HepG2 (cell line): ENCODE measurements around the gene WDR59. TPM values are rescaled to one million over a fixed set of nuclear protein-coding genes. Genes with fewer than 3 reads are reported as not detected.

Experiments used
- BCL3 ChIP-seq: sonication (generic); formaldehyde crosslinking; IDR thresholded peaks from 2 replicates; pipeline ENCODE4 v1.5.1; 2020; ENCODE audit warnings: mild to moderate bottlenecking, missing genetic modification reagents, moderate library complexity
- CBX1 ChIP-seq: IDR thresholded peaks from one replicate; pipeline ENCODE4 v1.6.1; 2016; ENCODE audit warnings: antibody characterized with exemption, low read depth
- CBX2 ChIP-seq, 2 experiments: fragments of 200-600 bp in 1 of 2; sonication (generic); formaldehyde crosslinking in 1 of 2; IDR thresholded peaks; 2 replicates each; pipeline versions ENCODE4 v1.7.0 to v1.8.1; 2018 to 2022; ENCODE audit warnings: low read depth in 2 of 2, low read length in 1 of 2, mild to moderate bottlenecking in 1 of 2, missing genetic modification reagents in 1 of 2
- FOXJ3 ChIP-seq: sonication (generic); formaldehyde crosslinking; IDR thresholded peaks from 2 replicates; pipeline ENCODE4 v1.4.0; 2020; ENCODE audit warnings: missing genetic modification reagents, mild to moderate bottlenecking, borderline replicate concordance
- HOXA3 ChIP-seq: sonication (generic); formaldehyde crosslinking; IDR thresholded peaks from 2 replicates; pipeline ENCODE4 v1.5.0; 2020; ENCODE audit warnings: missing genetic modification reagents
- PAF1 ChIP-seq: IDR thresholded peaks from 2 replicates; pipeline ENCODE4 v1.6.1; 2016; ENCODE audit warnings: missing genetic modification reagents, missing compliant biosample characterization
- POLR2G ChIP-seq: fragments of 200-400 bp; formaldehyde crosslinking; IDR thresholded peaks from 2 replicates; pipeline ENCODE4 v1.6.1; 2018; ENCODE audit warnings: mild to moderate bottlenecking, low read depth, low read length, moderate library complexity
- REPIN1 ChIP-seq: sonication (generic); formaldehyde crosslinking; IDR thresholded peaks from 2 replicates; pipeline ENCODE4 v1.8.0; 2022; ENCODE audit warnings: missing genetic modification reagents, low read depth, mild to moderate bottlenecking, borderline replicate concordance
- SKI ChIP-seq: fragments of 450-650 bp; IDR thresholded peaks from one replicate; pipeline ENCODE4 v1.6.1; 2018; ENCODE audit warnings: mild to moderate bottlenecking; ENCODE audit not compliant: partially characterized antibody
- U2AF2 ChIP-seq: fragments of 200-400 bp; formaldehyde crosslinking; IDR thresholded peaks from 2 replicates; pipeline ENCODE4 v1.6.1; 2017; ENCODE audit warnings: low read depth, mild to moderate bottlenecking, low read length
- ZBTB37 ChIP-seq: sonication (generic); formaldehyde crosslinking; IDR thresholded peaks from 2 replicates; pipeline ENCODE4 v1.4.0; 2020; ENCODE audit warnings: mild to moderate bottlenecking, missing genetic modification reagents
- ZMYM3 ChIP-seq: sonication (generic); formaldehyde crosslinking; IDR thresholded peaks from 2 replicates; pipeline ENCODE4 v1.5.1; 2020; ENCODE audit warnings: mild to moderate bottlenecking, missing genetic modification reagents
- ZNF142 ChIP-seq: sonication (generic); formaldehyde crosslinking; IDR thresholded peaks from 2 replicates; pipeline ENCODE4 v1.4.0; 2020; ENCODE audit warnings: missing genetic modification reagents
- ZNF18 ChIP-seq: sonication (generic); formaldehyde crosslinking; IDR thresholded peaks from 2 replicates; pipeline ENCODE4 v1.8.0; 2022; ENCODE audit warnings: mild to moderate bottlenecking, missing genetic modification reagents; ENCODE audit not compliant: insufficient replicate concordance
- ZNF280B ChIP-seq: sonication (generic); formaldehyde crosslinking; IDR thresholded peaks from 2 replicates; pipeline ENCODE4 v1.5.0; 2020; ENCODE audit warnings: missing genetic modification reagents, mild to moderate bottlenecking, borderline replicate concordance
- polyA plus RNA-seq, 8 experiments: library from polyadenylated mRNA; depleted of rRNA in 3 of 8; stranded (reverse) in 7 of 8; unstranded in 1 of 8; fragments of >200 nt; fragmentation: Illumina TruSeq in 4 of 8; extraction: Trizol in 4 of 8; gene quantifications; 2 replicates each; pipeline versions ENCODE4 v1.2.1 to v1.2.3, GENCODE V29; 2011 to 2016; ENCODE audit warnings: low read depth in 4 of 8, missing spikeins in 1 of 8, mixed read lengths in 1 of 8; ENCODE audit not compliant: insufficient read depth in 1 of 8
- total RNA-seq, 5 experiments: library from RNA; depleted of rRNA; stranded (reverse); fragments of >200 nt; fragmentation: Illumina TruSeq; extraction: Trizol; gene quantifications; 2 replicates each; pipeline ENCODE4 v1.2.3, GENCODE V29; 2016; ENCODE audit warnings: low read depth in 1 of 5

Gene WDR59
- total and polyA plus RNA-seq, 2 of the 13 experiments (the other 11 are each of a cell fraction or from before 2014, with no cell fraction given), result 65.2 to 306 TPM

GRCh38 chr16:74922150-74923138, 62.5 kb downstream of the WDR59 start (continued):
- TF ChIP-seq ZBTB37 (CRISPR knock-in tag) (peak; percentile 83; the same call in 1 of the 2 replicates), CBX1 (no peak), ZNF18 (CRISPR knock-in tag) (no peak), CBX2 (IDR thresholded peaks at IDR 0.05; ENCODE audit: low read depth, low read length) (no peak), CBX2 (CRISPR knock-in tag; IDR thresholded peaks at IDR 0.05; ENCODE audit: low read depth) (no peak), ZMYM3 (CRISPR knock-in tag) (no peak), ZNF280B (CRISPR knock-in tag) (no peak), ZNF142 (peak; percentile 66; the same call in 1 of the 2 replicates), REPIN1 (CRISPR knock-in tag) (peak; percentile 40; the same call in 1 of the 2 replicates), BCL3 (CRISPR knock-in tag) (0 out of 2 replicates have a peak, but pooled peaks have one; percentile 56), HOXA3 (CRISPR knock-in tag) (peak; percentile 68), POLR2G (no peak), SKI (no peak), PAF1 (CRISPR knock-in tag) (no peak), FOXJ3 (no peak), U2AF2 (no peak)
